Measurements from ENCODE around the gene PLCD3.

Gene PLCD3, protein sequence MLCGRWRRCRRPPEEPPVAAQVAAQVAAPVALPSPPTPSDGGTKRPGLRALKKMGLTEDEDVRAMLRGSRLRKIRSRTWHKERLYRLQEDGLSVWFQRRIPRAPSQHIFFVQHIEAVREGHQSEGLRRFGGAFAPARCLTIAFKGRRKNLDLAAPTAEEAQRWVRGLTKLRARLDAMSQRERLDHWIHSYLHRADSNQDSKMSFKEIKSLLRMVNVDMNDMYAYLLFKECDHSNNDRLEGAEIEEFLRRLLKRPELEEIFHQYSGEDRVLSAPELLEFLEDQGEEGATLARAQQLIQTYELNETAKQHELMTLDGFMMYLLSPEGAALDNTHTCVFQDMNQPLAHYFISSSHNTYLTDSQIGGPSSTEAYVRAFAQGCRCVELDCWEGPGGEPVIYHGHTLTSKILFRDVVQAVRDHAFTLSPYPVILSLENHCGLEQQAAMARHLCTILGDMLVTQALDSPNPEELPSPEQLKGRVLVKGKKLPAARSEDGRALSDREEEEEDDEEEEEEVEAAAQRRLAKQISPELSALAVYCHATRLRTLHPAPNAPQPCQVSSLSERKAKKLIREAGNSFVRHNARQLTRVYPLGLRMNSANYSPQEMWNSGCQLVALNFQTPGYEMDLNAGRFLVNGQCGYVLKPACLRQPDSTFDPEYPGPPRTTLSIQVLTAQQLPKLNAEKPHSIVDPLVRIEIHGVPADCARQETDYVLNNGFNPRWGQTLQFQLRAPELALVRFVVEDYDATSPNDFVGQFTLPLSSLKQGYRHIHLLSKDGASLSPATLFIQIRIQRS

DNA sequence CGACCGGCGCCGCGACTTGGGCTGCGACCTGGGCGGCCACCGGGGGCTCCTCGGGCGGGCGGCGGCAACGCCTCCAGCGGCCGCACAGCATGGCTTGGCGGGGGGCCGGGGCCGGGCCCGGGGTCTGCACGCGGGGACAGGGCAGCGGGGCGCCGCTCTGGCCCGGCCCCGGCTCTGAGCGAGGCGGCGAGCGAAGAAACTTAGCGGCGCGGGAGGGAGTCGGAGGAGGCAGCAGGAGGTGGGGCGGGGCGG lies at the start of gene PLCD3:
PLCD3 (minus strand) TSS at position 196 of the 252 bp plus-strand sequence; CDS start at position 91, 105 bp downstream.
- no peak for TF ChIP-seq GATA1 (IDR thresholded peaks at IDR 0.05; ENCODE audit: low read depth, low read length)
- no peak for TF ChIP-seq POLR2A (IDR thresholded peaks at IDR 0.05; ENCODE audit: low read length)
- DNase-seq: no peak

DNA sequence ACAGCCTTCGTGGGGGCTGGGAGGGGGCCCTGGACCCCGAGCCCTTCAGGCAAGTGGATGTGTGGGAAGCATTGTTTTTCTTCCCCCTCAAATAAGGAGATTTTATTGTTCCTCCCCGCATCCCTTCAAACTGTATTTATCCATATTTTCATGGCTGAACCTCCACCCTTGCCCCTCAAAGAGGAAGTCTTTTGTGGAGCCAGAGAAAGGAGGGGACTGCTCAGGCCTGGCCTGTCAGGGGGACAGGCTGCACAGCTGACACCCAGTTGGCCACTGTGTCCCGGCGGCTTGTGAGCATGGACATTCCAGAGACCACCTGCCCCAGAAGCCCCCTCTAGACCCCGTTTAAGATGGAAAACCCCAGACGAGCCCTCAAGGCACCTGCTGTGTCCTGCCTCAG lies 45.2 kb upstream of the PLCD3 start:
- no peak for DNase-seq
- no peak for TF ChIP-seq POLR2A (IDR thresholded peaks at IDR 0.05; ENCODE audit: low read length)
- no peak for TF ChIP-seq GATA1 (IDR thresholded peaks at IDR 0.05; ENCODE audit: low read depth, low read length)

DNA sequence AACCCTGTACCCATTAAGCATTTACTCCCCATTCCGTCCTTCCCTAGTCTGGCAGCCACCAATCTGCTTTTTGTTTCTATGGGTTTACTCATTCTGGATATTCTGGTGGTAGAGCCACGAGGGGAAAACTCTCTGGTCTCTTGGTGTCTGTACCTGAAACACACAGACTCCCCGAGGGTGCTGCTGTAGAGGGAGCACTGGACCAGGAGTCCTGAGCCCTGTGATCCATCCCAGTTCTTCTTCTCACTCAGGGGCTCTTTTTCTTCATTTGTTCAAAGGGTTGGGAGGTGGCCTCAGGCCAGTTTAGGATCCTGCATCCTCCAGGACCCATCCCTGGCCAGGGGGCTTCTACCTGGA lies 43.4 kb upstream of the PLCD3 start:
- no peak for DNase-seq
- TF ChIP-seq GATA1 (IDR thresholded peaks at IDR 0.05; ENCODE audit: low read depth, low read length) (no peak), POLR2A (IDR thresholded peaks at IDR 0.05; ENCODE audit: low read length) (no peak)

GRCh38 chr17:45172541-45173286 lies 40.4 kb upstream of the PLCD3 start:
- no peak for DNase-seq
- TF ChIP-seq POLR2A (IDR thresholded peaks at IDR 0.05; ENCODE audit: low read length) (no peak), GATA1 (IDR thresholded peaks at IDR 0.05; ENCODE audit: low read depth, low read length) (no peak)

DNA sequence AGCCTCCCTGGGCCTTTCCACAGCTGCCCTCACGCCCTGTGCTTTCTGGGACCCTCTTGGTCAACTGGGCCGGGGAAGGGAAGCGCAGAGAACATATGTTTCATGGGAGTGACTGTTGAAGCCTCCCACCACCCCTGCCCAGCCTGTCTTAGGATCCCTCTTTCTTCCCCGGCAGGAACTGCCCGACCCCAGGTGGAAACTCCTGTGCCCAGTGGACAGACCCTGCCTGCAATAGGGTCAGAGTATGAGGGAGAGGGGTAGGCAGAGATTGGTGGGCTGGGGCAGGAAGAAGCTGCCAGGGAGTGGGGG lies 39.9 kb upstream of the PLCD3 start:
- DNase-seq: no peak

GRCh38 chr17:45171338-45172231 lies 39.3 kb upstream of the PLCD3 start:
- TF ChIP-seq POLR2A (IDR thresholded peaks at IDR 0.05; ENCODE audit: low read length) (no peak), GATA1 (IDR thresholded peaks at IDR 0.05; ENCODE audit: low read depth, low read length) (no peak)
- no peak for DNase-seq

More for the DNA sequence above, 39.9 kb upstream of the PLCD3 start:
- no peak for TF ChIP-seq GATA1 (IDR thresholded peaks at IDR 0.05; ENCODE audit: low read depth, low read length)
- TF ChIP-seq POLR2A (IDR thresholded peaks at IDR 0.05; ENCODE audit: low read length): no peak

DNA sequence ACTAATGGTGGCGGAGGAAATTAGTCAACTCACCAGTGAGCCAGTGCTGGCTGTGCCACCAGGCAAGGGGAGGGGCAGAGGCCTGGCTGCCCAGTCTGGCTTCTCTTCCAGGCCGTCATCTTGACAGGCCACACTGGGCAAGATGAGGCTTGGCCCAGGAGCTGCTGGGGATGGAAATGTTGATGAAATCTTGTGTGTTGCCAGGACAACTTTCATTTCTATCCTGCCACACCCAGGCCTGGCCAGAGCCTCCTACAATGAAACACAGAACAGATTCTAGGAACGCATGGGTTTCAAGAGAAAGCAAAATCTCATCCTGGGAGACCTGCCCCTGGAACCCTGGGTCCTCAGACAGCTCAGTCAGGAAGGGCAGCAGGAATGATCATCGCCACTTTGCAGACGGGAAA lies 38.6 kb upstream of the PLCD3 start:
- TF ChIP-seq GATA1 (IDR thresholded peaks at IDR 0.05; ENCODE audit: low read depth, low read length) (no peak), POLR2A (IDR thresholded peaks at IDR 0.05; ENCODE audit: low read length) (no peak)
- peak; percentile 43 to 59 for DNase-seq

GRCh38 chr17:45170280-45170930 lies 38.1 kb upstream of the PLCD3 start:
- DNase-seq: peak in 1 of 2 experiments; percentile 36
- no peak for TF ChIP-seq GATA1 (IDR thresholded peaks at IDR 0.05; ENCODE audit: low read depth, low read length)
- TF ChIP-seq POLR2A (IDR thresholded peaks at IDR 0.05; ENCODE audit: low read length): peak; percentile 22

DNA sequence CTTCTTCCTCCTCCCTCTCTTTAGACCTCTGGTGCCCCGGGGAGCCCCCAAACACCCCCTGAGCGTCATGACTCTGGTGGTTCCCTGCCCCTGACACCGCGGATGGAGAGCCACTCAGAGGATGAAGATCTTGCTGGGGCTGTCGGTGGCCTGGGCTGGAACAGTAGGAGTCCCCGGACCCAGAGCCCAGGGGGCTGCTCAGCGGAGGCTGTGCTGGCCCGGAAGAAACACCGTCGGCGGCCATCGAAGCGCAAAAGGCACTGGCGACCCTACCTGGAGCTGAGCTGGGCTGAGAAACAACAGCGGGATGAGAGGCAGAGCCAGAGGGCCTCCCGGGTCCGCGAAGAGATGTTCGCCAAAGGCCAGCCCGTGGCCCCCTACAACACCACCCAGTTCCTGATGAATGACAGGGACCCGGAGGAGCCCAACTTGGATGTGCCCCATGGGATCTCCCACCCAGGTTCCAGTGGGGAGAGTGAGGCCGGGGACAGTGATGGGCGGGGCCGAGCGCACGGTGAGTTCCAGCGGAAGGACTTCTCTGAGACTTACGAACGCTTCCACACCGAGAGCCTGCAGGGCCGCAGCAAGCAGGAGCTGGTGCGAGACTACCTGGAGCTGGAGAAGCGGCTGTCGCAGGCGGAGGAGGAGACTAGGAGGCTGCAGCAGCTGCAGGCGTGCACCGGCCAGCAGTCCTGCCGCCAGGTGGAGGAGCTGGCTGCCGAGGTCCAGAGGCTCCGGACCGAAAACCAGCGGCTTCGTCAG lies 36.9 kb upstream of the PLCD3 start:
- TF ChIP-seq POLR2A (IDR thresholded peaks at IDR 0.05; ENCODE audit: low read length): no peak
- no peak for TF ChIP-seq GATA1 (IDR thresholded peaks at IDR 0.05; ENCODE audit: low read depth, low read length)
- no peak for DNase-seq

DNA sequence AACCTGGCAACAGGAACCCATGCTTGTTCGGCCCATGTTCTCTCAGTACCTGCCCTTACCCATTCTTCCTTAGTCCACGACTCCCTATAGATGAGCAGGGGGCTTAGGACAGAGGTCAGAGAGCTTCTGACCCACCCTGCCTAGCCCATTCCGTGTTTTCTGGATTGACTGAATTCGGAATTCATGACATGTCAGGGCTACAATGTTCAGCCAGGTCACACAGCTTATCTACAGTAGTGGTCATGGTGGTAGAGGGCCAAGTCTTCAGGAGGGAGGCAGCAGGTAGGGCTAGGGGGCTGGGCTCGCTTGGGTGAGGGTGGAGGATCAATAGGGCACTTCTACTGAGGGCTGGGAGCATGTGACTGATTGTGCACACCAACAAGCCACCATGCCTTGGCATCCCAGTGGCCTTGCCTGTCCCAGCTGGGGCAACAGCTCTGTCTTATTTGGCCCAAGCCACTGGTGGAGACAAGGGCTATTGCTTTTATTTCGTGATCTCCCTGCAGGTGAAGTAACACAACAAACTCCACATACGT lies 32.5 kb upstream of the PLCD3 start:
- DNase-seq: no peak
- TF ChIP-seq POLR2A (IDR thresholded peaks at IDR 0.05; ENCODE audit: low read length) (no peak), GATA1 (IDR thresholded peaks at IDR 0.05; ENCODE audit: low read depth, low read length) (no peak)

DNA sequence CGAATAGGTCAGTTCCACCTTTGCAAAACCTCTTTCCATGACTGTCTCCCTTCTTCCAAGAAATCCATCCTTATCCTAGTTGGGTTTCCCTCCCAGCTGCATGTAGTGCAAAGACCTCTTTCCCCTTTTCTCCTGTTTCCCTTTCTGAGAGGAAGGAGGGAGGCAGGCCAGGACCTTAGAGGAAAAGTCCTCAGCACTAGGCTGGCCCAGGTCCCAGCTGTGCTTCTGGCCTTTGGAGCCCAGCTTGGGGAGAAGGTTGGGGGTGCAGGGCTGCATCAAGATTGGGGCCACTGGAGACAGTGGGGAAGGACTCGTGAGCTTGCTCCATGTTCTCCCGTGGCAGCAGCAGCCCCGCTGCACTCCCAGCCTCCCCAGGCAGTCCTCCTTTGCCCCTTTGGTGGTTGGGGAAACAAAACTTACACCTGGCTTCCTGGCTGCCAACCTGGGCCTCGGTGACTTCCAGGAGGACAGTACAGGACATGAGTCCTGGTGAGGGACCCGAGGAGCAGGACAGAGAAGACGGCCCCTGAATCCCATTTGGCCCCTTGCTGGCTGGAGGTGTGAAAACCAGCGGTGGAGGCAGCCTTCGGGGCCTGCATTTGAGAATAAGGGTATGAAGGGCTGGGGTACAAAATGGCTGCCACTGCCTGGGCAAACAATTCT lies 29.8 kb upstream of the PLCD3 start:
- TF ChIP-seq GATA1 (IDR thresholded peaks at IDR 0.05; ENCODE audit: low read depth, low read length) (no peak), POLR2A (IDR thresholded peaks at IDR 0.05; ENCODE audit: low read length) (no peak)
- DNase-seq: no peak
